Activated CD4-positive, alpha-beta T cell treated with anti-CD3 and anti-CD28 coated beads for 48 hours (primary cell): Measurements from ENCODE around the gene BMP3.

Experiments used
- DNase-seq: peaks from one replicate; pipeline ENCODE4 v3.0.0-alpha.2; 2020

The BMP3 gene

GRCh38 chr4:81042578-81043365, 12.3 kb downstream of the BMP3 start:
- DNase-seq, result no peak

- no peak for DNase-seq
Measured at GRCh38 chr4:81049330-81049729, 18.8 kb downstream of the BMP3 start.

GRCh38 chr4:81049907-81050306, 19.4 kb downstream of the BMP3 start:
- no peak for DNase-seq

- DNase-seq, result peak; percentile 60
Measured at GRCh38 chr4:81052119-81053068, 21.9 kb downstream of the BMP3 start.

- no peak for DNase-seq
Measured at GRCh38 chr4:81058621-81059020, 28.1 kb downstream of the BMP3 start.

- DNase-seq, result no peak
Measured at GRCh38 chr4:81060587-81061343, 30.3 kb downstream of the BMP3 start.

GRCh38 chr4:81061344-81061730, 30.8 kb downstream of the BMP3 start:
- no peak for DNase-seq

DNA sequence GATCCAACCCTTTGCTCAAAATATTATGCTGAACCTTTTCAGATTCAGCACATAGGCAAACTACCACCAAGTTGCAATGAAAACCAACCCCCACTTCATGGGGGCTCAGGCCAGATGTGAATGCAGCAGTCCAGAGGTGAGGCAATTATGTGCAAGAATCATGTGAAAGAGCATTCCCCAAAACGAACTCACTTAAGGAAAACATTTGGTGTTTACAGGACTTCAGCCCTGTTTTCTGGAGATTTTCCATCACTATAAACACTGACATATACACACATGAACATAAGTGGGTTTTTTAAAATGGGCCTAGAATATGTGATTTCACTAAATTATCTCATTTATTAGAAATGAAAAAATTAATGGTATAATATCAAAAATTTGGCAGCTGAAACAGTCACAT, 31.5 kb downstream of the BMP3 start:
- DNase-seq, result no peak

- no peak for DNase-seq
Measured at GRCh38 chr4:81065446-81065845, 34.9 kb downstream of the BMP3 start.

DNA sequence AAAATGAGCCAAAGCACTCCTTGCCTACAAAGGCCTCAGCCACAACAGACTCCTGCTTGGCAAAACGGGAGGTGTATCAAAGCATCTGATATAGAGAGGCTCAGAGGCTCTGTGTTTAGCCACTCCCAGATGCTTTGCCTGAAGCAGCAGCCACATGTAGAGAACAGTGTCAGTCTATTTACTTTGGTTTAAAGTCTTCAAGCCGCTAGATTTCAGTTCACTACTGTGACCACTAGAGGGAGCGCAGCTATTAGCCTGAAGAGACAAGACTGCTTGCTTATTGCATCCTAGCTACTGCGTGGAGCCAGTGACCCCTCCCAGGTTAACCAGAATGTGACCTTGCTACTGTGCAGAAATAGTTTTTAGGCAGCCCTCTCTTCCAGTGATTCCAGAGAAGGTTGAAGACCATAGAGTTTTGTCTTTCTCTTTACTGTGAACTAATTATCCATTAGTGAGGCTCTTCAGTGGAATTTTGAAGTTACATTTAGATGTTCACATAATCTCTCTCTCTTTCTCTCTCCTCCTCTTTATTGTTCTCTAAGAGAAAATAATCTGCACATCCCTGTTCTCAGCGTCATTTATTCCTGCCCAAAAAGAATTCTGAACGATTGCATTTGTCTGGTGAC, 39.3 kb downstream of the BMP3 start:
- peak; percentile 67 for DNase-seq

- no peak for DNase-seq
Measured at GRCh38 chr4:81071013-81071412, 40.5 kb downstream of the BMP3 start.

DNA sequence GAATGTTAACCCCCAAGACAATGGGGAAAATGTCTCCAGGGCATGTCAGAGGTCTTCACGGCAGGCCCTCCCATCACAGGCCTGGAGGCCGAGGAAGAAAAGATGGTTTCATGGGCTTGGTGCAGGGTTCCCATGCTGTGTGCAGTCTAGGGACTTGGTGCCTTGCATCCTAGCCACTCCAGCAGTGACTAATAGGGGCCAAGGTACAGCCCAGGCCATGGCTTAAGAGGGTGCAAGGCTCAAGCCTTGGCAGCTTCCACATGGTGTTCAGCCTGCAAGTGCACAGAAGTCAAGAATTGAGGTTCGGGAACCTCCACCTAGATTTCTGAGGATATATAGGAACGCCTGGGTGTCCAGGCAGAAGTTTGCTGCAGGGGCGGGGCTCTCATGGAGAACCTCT, 50.6 kb downstream of the BMP3 start:
- DNase-seq, result no peak

DNA sequence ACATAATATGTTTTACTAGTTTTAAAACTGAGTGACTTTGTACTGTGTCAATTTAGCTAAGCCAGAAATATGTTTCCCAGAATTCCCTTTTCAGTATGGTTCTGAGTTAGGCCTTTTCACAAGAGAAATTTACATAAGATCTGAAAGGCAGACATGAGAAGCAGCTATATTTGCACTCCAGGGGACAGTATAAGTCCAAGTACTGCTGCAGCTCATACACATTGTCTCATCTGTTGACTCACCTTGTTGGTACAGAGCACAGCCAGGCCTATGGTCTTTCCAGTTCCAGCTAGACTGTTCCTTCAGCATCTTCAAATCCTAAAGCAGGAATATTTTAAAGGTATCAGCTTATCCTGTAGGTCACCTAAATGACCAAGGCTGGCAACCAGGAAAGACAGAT, 53.5 kb downstream of the BMP3 start:
- DNase-seq, result no peak

DNA sequence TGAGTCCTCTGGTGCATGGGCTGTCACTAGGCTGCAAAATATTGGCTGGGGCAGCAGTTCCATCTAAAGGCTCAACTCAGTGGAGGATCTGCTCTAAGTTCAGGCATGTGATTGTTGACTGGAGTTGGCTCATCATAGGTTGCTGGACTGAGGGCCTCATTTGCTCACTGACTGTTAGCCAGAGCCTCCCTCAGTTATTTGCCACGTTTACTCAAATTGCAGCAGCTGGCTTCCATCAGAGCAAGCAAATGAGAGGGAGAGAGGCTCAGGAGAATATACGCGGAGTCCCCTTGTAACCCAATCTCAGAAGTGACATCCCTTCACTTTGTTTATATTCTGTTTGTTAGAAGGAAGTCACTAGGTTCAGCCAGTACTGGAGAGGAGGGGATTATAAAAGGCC, 54.1 kb downstream of the BMP3 start:
- DNase-seq, result no peak

GRCh38 chr4:81085291-81085690, 54.8 kb downstream of the BMP3 start:
- no peak for DNase-seq

DNA sequence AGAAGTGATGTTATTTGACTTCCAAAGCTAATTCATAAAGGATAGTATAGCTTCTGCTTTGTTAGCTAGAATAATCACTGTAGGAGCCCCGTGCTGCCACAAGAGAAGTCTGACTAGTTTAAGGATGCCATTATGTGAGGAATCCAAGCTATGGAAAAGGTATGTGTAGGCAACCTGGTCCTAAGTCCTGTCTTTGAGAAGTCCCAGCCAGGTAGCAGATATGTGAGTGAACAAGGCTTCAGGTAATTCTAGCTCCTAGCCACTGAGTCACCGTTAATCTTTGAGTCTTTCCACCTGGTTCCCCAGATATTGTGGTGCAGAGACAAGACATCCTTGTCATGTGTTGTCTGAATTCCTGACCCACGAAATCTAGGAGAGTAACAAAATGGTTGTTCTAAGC, 55.5 kb downstream of the BMP3 start:
- DNase-seq, result no peak

- DNase-seq, result no peak
Measured at GRCh38 chr4:81093720-81094401, 63.4 kb downstream of the BMP3 start.

GRCh38 chr4:81095389-81095788, 64.9 kb downstream of the BMP3 start:
- no peak for DNase-seq

GRCh38 chr4:81096566-81096965, 66.1 kb downstream of the BMP3 start:
- no peak for DNase-seq

GRCh38 chr4:81102107-81102506, 71.6 kb downstream of the BMP3 start:
- no peak for DNase-seq

- DNase-seq, result no peak
Measured at GRCh38 chr4:81106150-81106549, 75.6 kb downstream of the BMP3 start.
